Measurements from ENCODE around the gene TNFSF12. TPM values are rescaled to one million over a fixed set of nuclear protein-coding genes. Genes with fewer than 3 reads are reported as not detected.

TNFSF12 gene
- total RNA-seq, 3 donors from 2014 or later, result 39.3 to 65.3 (median 41.1) TPM

- no peak for TF ChIP-seq POLR2AphosphoS5 (IDR thresholded peaks at IDR 0.05)
- TF ChIP-seq CTCF (IDR thresholded peaks at IDR 0.05), result no peak
- TF ChIP-seq POLR2A (IDR thresholded peaks at IDR 0.05), result no peak
- H3K4me3 ChIP-seq, result peak overlapping the region; percentile 59 to 73 (median 59)
- peak overlapping the region; percentile 96 to 99 for H3K27ac ChIP-seq
- H3K36me3 ChIP-seq, result no peaks in the 10 kb centered on the region
- no peak for DNase-seq (ENCODE audit: low spot score in 2 of 2)
- H3K4me1 ChIP-seq, result peaks cover 16 to 22% of the 10 kb centered on the region in 2 donors
- H3K27me3 ChIP-seq, result no peaks in the 10 kb centered on the region
- intact Hi-C loops (cut with DNase I; ENCODE audit: low total_unique reads), result no loop called here
- H3K9me3 ChIP-seq, result no peaks in the 10 kb centered on the region
These were observed 33.8 kb downstream of the TNFSF12 start for GRCh38 chr17:7582396-7583252.

GRCh38 chr17:7583253-7584109 lies 34.6 kb downstream of the TNFSF12 start, which contains the start of gene MPDU1:
Gene MPDU1 (plus strand): TSS chr17:7583852. CDS start chr17:7583863, 11 bp downstream.
- H3K27ac ChIP-seq, result peak within 1 kb of the TSS; percentile 96 to 99
- TF ChIP-seq POLR2A (IDR thresholded peaks at IDR 0.05) (peak; percentile 29), CTCF (IDR thresholded peaks at IDR 0.05) (peak in 1 of 3 donors; percentile 30), POLR2AphosphoS5 (IDR thresholded peaks at IDR 0.05) (peak; percentile 90 to 97 (median 95))
- no peaks in the 10 kb centered on the region for H3K9me3 ChIP-seq
- no peaks in the 10 kb centered on the region for H3K36me3 ChIP-seq
- peak within 1 kb of the TSS; percentile 59 to 73 (median 59) for H3K4me3 ChIP-seq
- peaks cover 16 to 23% of the 10 kb centered on the region in 2 donors for H3K4me1 ChIP-seq
- peak; percentile 96 for DNase-seq (ENCODE audit: low spot score in 2 of 2)
- intact Hi-C loops (cut with DNase I; ENCODE audit: low total_unique reads), result no loop called here
- no peaks in the 10 kb centered on the region for H3K27me3 ChIP-seq

- Histone ChIP-seq H3K9me3 (no peaks in the 10 kb centered on the region), H3K27ac (peak overlapping the region in 1 of 2 donors; percentile 48), H3K36me3 (no peaks in the 10 kb centered on the region), H3K4me3 (no peak overlapping the region), H3K27me3 (no peaks in the 10 kb centered on the region), H3K4me1 (peaks cover 14 to 21% of the 10 kb centered on the region in 2 donors)
- no peak for TF ChIP-seq POLR2AphosphoS5 (IDR thresholded peaks at IDR 0.05)
- TF ChIP-seq CTCF (IDR thresholded peaks at IDR 0.05), result peak in 1 of 3 donors; percentile 21
- TF ChIP-seq POLR2A (IDR thresholded peaks at IDR 0.05), result no peak
- no peak for DNase-seq (ENCODE audit: low spot score in 2 of 2)
- intact Hi-C loops (cut with DNase I; ENCODE audit: low total_unique reads), result no loop called here
These were observed 38.0 kb downstream of the TNFSF12 start for GRCh38 chr17:7586673-7587419.

- intact Hi-C loops (cut with DNase I; ENCODE audit: low total_unique reads), result no loop called here
- no peaks in the 10 kb centered on the region for H3K9me3 ChIP-seq
- peaks cover 5% of the 10 kb centered on the region for H3K36me3 ChIP-seq
- H3K4me1 ChIP-seq, result peaks cover 9 to 17% of the 10 kb centered on the region in 2 donors
- H3K27ac ChIP-seq, result peak overlapping the region in 1 of 2 donors; percentile 80
- DNase-seq (ENCODE audit: low spot score in 2 of 2), result no peak
- H3K27me3 ChIP-seq, result no peaks in the 10 kb centered on the region
- TF ChIP-seq POLR2AphosphoS5 (IDR thresholded peaks at IDR 0.05) (no peak), CTCF (IDR thresholded peaks at IDR 0.05) (no peak), POLR2A (IDR thresholded peaks at IDR 0.05) (no peak)
- H3K4me3 ChIP-seq, result peak overlapping the region in 1 of 3 donors; percentile 79
These were observed 38.7 kb downstream of the TNFSF12 start for GRCh38 chr17:7587420-7588151.
